ENCODE measurements around the gene PRKAG2.
A peak's percentile ranks its signal among the peaks of the same experiment; 100 is the strongest.

PRKAG2 gene

GRCh38 chr7:151769188-151769821 lies 107.6 kb downstream of the PRKAG2 start:
- peak in 1 of 2 donors; percentile 30 for DNase-seq (ENCODE audit: low read depth in 2 of 2)

GRCh38 chr7:151768805-151769187 lies 108.1 kb downstream of the PRKAG2 start:
- no peak for DNase-seq (ENCODE audit: low read depth in 2 of 2)

- no peak for DNase-seq (ENCODE audit: low read depth in 2 of 2)
Measured at GRCh38 chr7:151767557-151767956, 109.4 kb downstream of the PRKAG2 start.

- no peak for DNase-seq (ENCODE audit: low read depth in 2 of 2)
Measured at GRCh38 chr7:151764056-151764920, 112.6 kb downstream of the PRKAG2 start.

GRCh38 chr7:151763420-151763984 lies 113.4 kb downstream of the PRKAG2 start:
- DNase-seq (ENCODE audit: low read depth in 2 of 2) = no peak

- DNase-seq (ENCODE audit: low read depth in 2 of 2) = no peak
Measured at GRCh38 chr7:151762583-151763245, 114.2 kb downstream of the PRKAG2 start.

- no peak for DNase-seq (ENCODE audit: low read depth in 2 of 2)
Measured at GRCh38 chr7:151761957-151762356, 115.0 kb downstream of the PRKAG2 start.

GRCh38 chr7:151761231-151761630 lies 115.7 kb downstream of the PRKAG2 start:
- DNase-seq (ENCODE audit: low read depth in 2 of 2) = no peak

GRCh38 chr7:151759591-151760042 lies 117.3 kb downstream of the PRKAG2 start:
- peak in 1 of 2 donors; percentile 26 for DNase-seq (ENCODE audit: low read depth in 2 of 2)

GRCh38 chr7:151758622-151759540 lies 118.0 kb downstream of the PRKAG2 start:
- no peak for DNase-seq (ENCODE audit: low read depth in 2 of 2)

- DNase-seq (ENCODE audit: low read depth in 2 of 2) = no peak
Measured at GRCh38 chr7:151757274-151757673, 119.6 kb downstream of the PRKAG2 start.

- no peak for DNase-seq (ENCODE audit: low read depth in 2 of 2)
Measured at GRCh38 chr7:151756866-151757265, 120.0 kb downstream of the PRKAG2 start.

- peak; percentile 47 to 63 for DNase-seq (ENCODE audit: low read depth in 2 of 2)
Measured at GRCh38 chr7:151756076-151756731, 120.7 kb downstream of the PRKAG2 start.

- no peak for DNase-seq (ENCODE audit: low read depth in 2 of 2)
Measured at GRCh38 chr7:151755131-151755801, 121.6 kb downstream of the PRKAG2 start.

- DNase-seq (ENCODE audit: low read depth in 2 of 2) = no peak
Measured at GRCh38 chr7:151754688-151755130, 122.2 kb downstream of the PRKAG2 start.

GRCh38 chr7:151754142-151754590 lies 122.7 kb downstream of the PRKAG2 start:
- no peak for DNase-seq (ENCODE audit: low read depth in 2 of 2)

GRCh38 chr7:151752816-151753595 lies 123.9 kb downstream of the PRKAG2 start:
- DNase-seq (ENCODE audit: low read depth in 2 of 2) = no peak

- no peak for DNase-seq (ENCODE audit: low read depth in 2 of 2)
Measured at GRCh38 chr7:151752037-151752436, 124.9 kb downstream of the PRKAG2 start.

- DNase-seq (ENCODE audit: low read depth in 2 of 2) = no peak
Measured at GRCh38 chr7:151748733-151749132, 128.2 kb downstream of the PRKAG2 start.

Data from stimulated activated CD8-positive, alpha-beta memory T cell treated with anti-CD3 and anti-CD28 coated beads, Interleukin-15, amount 100 ng/mL, for 48 hours (primary cell).